GM12801 (cell line): ENCODE measurements around the gene GPI.

ENCODE experiments used
- CTCF ChIP-seq: IDR thresholded peaks from one replicate; pipeline ENCODE4 v1.5.1; 2011; ENCODE audit warnings: control low read depth; ENCODE audit not compliant: insufficient read length; ENCODE audit errors: extremely low read depth

The GPI gene

DNA sequence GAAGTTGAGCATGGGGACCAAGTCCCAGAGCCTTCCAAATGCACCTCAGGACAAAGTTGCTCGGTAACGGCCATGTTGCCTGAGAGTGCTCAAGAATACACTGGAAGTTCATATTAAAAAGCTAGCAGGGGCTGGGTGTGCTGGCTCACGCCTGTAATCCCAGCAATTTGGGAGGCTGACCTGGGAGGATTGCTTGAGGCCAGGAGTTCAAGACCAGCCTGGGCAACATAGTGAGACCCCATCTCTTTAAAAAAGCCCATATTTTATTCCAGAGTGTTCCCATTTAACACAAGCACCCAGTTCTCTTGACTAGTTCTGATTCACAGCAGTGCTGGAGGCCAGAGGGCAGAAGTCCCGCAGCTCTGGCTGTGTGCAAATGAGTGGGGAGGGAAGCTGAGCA is 8.1 kb upstream of the GPI start:
- no peak for TF ChIP-seq CTCF

GRCh38 chr19:34357431-34357830 is 7.6 kb upstream of the GPI start:
- no peak for TF ChIP-seq CTCF

- no peak for TF ChIP-seq CTCF
Observed at GRCh38 chr19:34359140-34359953, 5.6 kb upstream of the GPI start.

DNA sequence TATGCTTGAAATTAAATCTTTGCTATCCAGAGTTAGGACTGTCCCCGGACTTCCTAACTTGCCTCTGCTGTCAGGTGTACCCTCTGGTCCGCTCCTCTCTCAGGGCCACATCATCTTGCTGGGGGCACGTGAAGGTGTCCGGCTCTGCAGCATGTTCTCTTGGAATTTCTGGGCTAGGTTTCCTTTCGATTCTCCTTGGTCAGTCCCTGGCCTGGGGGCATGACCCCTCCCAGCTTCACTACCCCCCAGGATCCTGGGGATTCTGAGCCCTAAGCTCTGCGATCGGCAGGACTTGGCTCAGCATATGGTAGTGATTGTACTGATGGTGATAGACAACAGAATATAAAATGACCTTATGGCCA is 5.1 kb upstream of the GPI start:
- no peak for TF ChIP-seq CTCF

- no peak for TF ChIP-seq CTCF
Observed at GRCh38 chr19:34360354-34360909, 4.6 kb upstream of the GPI start.

- no peak for TF ChIP-seq CTCF
Observed at GRCh38 chr19:34362679-34363069, 2.3 kb upstream of the GPI start.

DNA sequence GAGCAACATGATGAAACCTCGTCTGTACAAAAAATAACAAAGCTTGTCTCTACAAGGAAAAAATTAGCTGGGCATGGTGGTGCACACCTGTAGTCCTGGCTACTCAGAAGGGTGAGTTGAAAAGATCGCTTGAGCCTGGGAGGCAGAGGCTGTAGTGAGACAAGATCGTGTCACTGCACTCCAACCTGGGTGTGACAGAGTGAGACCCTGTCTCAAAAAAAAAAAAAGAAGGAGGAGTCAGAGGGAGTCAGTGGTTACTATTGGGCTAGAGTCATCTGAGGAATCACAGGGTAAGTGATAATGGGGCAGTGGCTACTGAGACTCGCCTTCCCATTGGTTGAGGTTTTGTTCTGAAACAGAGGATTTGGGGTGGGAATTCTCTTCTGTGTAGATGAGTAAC is 1.9 kb upstream of the GPI start:
- no peak for TF ChIP-seq CTCF
